AG10803 (cell line): ENCODE results near the gene PLBD2.

Experiments
- DNase-seq: peaks from one replicate; pipeline ENCODE4 v3.0.0; 2010; ENCODE audit warnings: low read depth
- H3K4me3 ChIP-seq: 2 replicates; pipeline ENCODE4 v1.5.1; 2011; ENCODE audit warnings: mild to moderate bottlenecking, low read length, control low read depth
- CTCF ChIP-seq: conservative IDR thresholded peaks from 2 replicates; pipeline ENCODE4 v1.5.1; 2011; ENCODE audit warnings: mild to moderate bottlenecking, low read length, control low read depth, inconsistent platforms

The PLBD2 gene

GRCh38 chr12:113318046-113318656 lies 40.2 kb upstream of the PLBD2 start:
- no peak for DNase-seq
- H3K4me3 ChIP-seq = no peak overlapping the region
- no peak for TF ChIP-seq CTCF

- no peak overlapping the region for H3K4me3 ChIP-seq
- TF ChIP-seq CTCF = no peak
- DNase-seq = no peak
Measured at GRCh38 chr12:113318900-113319628, 39.3 kb upstream of the PLBD2 start.

GRCh38 chr12:113320401-113320800 lies 38.0 kb upstream of the PLBD2 start:
- TF ChIP-seq CTCF = no peak
- DNase-seq = no peak
- no peak overlapping the region for H3K4me3 ChIP-seq

GRCh38 chr12:113322343-113322742 lies 36.0 kb upstream of the PLBD2 start:
- no peak overlapping the region for H3K4me3 ChIP-seq
- TF ChIP-seq CTCF = no peak
- peak; percentile 71 for DNase-seq

GRCh38 chr12:113325916-113326315 lies 32.5 kb upstream of the PLBD2 start:
- H3K4me3 ChIP-seq = no peak overlapping the region
- TF ChIP-seq CTCF = no peak
- peak; percentile 93 for DNase-seq

GRCh38 chr12:113326775-113327395 lies 31.5 kb upstream of the PLBD2 start:
- TF ChIP-seq CTCF = 0 out of 2 replicates have a peak, but pooled peaks have one; percentile 13
- no peak for DNase-seq
- no peak overlapping the region for H3K4me3 ChIP-seq
